ENCODE data around the gene PLPPR3.
"Not testable (repeated sequence)": the region's sequence is repeated elsewhere in the genome, so short reads cannot be mapped to it uniquely, and the experiment has no call there.

Gene PLPPR3

GRCh38 chr19:858868-859843 is 37.4 kb upstream of the PLPPR3 start, which contains the start of gene CFD:
CFD (plus strand) TSS chr19:859664; CDS start chr19:859690, 26 bp downstream.
- DNase-seq (ENCODE audit: low read depth) = no peak

GRCh38 chr19:858284-858683 is 36.5 kb upstream of the PLPPR3 start:
- no peak overlapping the region for H3K4me3 ChIP-seq (ENCODE audit: control insufficient read depth, low read depth, low read length)
- no peak for TF ChIP-seq CTCF (IDR thresholded peaks at IDR 0.05; ENCODE audit: control insufficient read depth, insufficient read depth, low read depth, low read length, missing control alignments)

More at GRCh38 chr19:858868-859843, 37.4 kb upstream of the PLPPR3 start, which contains the start of gene CFD:
- H3K4me3 ChIP-seq (ENCODE audit: control insufficient read depth, low read depth, low read length) = peak within 1 kb of the TSS; percentile 33
- TF ChIP-seq CTCF (IDR thresholded peaks at IDR 0.05; ENCODE audit: control insufficient read depth, insufficient read depth, low read depth, low read length, missing control alignments) = no peak

GRCh38 chr19:855566-856120 is 33.9 kb upstream of the PLPPR3 start:
- H3K4me3 ChIP-seq (ENCODE audit: control insufficient read depth, low read depth, low read length) = no peak overlapping the region
- no peak for DNase-seq (ENCODE audit: low read depth)
- TF ChIP-seq CTCF (IDR thresholded peaks at IDR 0.05; ENCODE audit: control insufficient read depth, insufficient read depth, low read depth, low read length, missing control alignments) = no peak

More at GRCh38 chr19:858284-858683, 36.5 kb upstream of the PLPPR3 start:
- no peak for DNase-seq (ENCODE audit: low read depth)

GRCh38 chr19:855142-855541 is 33.4 kb upstream of the PLPPR3 start:
- no peak overlapping the region for H3K4me3 ChIP-seq (ENCODE audit: control insufficient read depth, low read depth, low read length)
- no peak for TF ChIP-seq CTCF (IDR thresholded peaks at IDR 0.05; ENCODE audit: control insufficient read depth, insufficient read depth, low read depth, low read length, missing control alignments)
- no peak for DNase-seq (ENCODE audit: low read depth)

GRCh38 chr19:854549-854948 is 32.8 kb upstream of the PLPPR3 start:
- no peak for DNase-seq (ENCODE audit: low read depth)

GRCh38 chr19:853614-854220 is 32.0 kb upstream of the PLPPR3 start:
- not testable (repeated sequence) for H3K4me3 ChIP-seq (ENCODE audit: control insufficient read depth, low read depth, low read length); DNase-seq (ENCODE audit: low read depth)

More at GRCh38 chr19:854549-854948, 32.8 kb upstream of the PLPPR3 start:
- H3K4me3 ChIP-seq (ENCODE audit: control insufficient read depth, low read depth, low read length) = no peak overlapping the region
- TF ChIP-seq CTCF (IDR thresholded peaks at IDR 0.05; ENCODE audit: control insufficient read depth, insufficient read depth, low read depth, low read length, missing control alignments) = no peak

Data from AG09309 (cell line).